T-helper 22 cell (primary cell): ENCODE data around the gene KRT74.

Experiments
- DNase-seq: peaks from one replicate; pipeline ENCODE4 v3.0.0-alpha.2; 2020; ENCODE audit warnings: low read depth

KRT74 gene

DNA sequence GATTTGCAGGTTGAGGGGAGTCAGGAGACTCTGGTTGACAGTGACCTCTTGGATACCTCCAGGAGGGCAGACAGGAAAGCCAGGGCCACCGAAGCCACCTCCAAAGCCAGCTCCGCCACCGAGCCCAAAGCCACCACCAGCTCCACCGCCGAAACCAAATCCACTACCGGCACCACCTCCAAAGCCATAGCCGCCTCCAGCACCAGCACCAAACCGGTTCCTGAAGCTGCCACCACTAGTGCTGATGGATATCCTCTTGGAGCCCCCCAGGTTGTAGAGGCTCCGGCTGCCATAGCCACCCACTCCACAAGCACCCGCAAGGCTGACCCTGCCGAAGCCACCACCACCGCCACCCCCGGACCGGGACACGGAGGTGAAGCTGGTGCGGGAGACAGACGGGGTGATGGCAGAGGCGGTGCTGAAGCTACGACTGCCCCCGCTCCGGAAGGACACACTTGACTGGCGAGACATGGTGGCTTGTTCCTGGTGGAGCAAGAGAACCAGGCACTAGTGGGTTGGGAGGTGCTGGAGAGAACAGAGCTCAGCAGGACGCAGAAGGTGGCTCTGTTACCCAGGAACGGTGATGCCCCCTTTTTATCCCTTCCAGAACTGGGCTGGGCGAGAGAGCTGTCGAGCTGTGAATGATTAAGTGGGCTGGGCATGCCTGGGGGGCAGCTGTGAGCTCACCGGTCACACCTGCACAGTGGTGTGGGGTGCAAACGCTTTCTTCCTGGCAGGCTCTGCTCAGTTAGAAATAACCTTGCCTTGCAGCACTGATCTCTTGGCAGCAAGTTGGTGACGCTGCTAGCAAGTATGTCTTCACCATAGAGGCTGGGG is 53.6 kb downstream of the KRT74 start, which contains the start of gene KRT5:
TSS of gene KRT5 (minus strand) at position 569 of the 837 bp plus-strand sequence. CDS start at position 471, 98 bp downstream.
- no peak for DNase-seq

- no peak for DNase-seq
Observed at GRCh38 chr12:52519387-52519703, 54.3 kb downstream of the KRT74 start.

GRCh38 chr12:52518574-52519386 is 54.9 kb downstream of the KRT74 start:
- no peak for DNase-seq

DNA sequence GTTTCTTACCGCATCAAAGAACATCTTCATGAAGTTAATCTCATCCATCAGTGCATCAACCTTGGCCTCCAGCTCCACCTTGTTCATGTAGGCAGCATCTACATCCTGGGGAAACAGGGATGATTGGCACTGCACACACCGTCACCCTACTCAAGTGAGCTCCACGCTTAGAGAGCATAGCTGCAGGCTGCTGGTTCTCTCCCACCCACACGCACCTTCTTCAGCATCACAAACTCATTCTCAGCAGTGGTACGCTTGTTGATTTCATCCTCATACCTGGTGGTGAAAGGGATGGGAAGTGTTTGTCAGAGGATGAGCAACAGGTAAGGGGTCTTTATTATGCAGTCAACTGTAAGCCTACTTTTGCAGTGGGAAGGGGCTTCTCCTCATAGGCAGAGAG is 55.8 kb downstream of the KRT74 start:
- DNase-seq = no peak

DNA sequence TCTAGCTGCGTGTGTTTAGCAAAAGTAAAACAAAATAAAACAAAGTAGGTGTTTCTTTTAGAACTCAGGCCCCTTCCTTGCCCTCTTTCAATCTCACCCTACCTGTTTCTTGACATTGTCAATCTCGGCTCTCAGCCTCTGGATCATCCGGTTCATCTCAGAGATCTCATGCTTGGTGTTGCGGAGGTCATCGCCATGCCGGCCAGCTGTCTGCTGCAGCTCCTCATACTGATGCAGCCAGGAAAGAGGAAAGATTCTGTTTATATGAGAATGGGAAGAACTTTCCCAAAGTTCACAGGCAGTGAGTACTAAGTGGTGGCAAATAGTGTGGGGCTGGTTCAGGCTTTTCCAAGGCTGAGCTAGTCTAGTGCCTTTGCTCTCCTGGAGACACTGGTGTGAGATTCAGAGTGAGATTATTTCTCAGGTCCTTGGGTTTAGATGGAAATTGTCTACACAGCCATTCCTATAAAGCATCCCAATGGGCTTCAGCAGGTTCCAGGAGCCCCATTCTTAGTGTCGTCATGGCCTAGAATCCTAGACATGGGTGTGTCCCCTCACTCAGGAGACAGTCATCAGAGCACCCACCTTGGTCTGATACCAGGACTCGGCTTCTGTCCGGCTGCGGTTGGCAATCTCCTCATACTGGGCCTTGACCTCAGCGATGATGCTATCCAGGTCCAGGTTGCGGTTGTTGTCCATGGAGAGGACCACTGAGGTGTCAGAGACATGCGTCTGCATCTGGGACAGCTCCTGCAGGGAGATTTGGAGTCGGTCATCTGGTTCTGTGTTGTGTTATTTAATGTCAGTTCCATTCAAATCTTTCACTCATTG is 56.4 kb downstream of the KRT74 start:
- no peak for DNase-seq

DNA sequence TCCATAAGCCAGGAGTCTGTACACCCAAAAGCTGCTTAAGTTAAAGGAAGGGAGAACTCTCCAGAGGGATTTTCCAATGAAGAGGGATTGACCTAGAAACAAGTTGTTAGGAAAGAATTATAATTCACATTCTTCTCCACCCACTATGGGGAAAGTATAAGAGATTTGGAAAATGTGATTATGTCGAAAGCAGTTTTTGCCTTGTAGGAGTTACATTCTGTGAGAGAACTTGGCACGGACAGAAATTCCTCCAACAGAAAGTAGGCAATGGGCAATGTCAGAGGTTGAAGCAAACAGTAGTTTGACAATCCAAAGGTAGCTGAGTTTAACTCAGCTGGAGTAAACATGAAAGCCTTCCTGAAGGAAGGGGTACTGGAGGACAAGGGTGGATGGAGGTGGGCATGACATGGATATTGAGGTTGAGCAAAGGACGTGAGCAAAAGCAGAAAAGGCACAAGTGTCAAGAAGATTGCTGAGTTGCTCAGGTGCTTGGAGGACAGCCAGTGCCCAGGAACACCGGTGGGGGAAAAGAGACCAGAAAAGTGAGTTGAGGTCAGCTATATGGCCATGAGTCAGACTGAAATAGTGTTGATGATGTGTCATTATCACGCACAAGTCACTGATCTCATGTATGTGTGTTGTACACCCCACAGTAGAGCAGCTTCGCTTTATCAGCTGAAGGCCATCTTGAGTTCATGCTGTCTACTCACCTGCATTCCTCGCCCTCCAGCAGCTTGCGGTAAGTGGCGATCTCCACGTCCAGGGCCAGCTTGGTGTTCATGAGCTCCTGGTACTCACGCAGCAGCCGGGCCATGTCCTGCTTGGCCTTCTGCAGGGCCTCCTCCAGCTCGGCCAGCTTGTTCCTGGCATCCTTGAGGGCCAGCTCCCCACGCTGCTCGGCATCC is 57.5 kb downstream of the KRT74 start:
- no peak for DNase-seq
